Measurements from ENCODE around the gene SORCS2.

DNA sequence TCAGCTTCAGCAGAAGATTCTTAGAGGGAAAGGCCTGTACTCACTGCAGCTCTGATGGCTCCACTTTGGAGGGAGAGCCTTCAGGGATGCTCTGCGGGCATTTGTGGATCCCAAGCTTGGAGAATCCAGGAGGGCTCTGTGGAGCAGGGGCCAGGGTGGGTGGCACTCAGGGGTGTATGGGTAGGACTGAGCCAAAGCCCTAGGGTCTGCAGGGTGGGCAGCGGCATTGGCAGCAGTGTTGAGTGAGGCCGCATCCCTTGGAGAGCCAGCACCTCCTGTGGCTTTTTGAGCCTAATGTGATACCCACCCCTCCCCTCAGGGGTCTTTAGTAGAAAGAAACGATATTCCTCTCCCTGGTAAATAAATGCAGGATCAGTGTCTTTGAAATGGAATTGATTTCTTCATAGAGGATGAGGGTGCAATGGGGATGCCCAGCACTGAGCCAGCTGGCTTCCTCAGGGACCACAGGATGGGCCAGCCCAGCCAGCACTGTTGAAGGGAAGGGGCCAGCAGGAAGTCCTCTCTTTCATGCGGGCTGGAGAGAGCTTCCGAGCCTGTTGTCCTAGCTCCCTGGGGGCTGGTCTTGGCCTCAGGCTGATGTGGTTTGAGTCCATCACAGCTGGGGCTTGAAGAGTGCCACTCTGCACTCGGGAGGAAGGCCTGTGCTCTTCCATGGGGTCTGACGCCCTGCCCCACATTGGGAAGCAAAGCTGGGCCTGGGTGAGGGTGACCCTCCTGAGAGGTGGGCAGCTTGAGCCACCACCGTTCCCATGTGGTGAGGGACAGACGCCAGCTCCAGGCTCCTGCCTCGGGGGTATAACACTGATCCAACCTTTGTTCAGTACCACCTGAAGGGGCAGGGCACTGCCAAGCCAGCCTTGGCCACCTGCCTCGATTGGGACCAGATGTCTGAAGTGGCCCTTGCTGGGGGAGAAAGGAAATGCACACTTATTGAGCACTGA is 192.9 kb downstream of the SORCS2 start:
- TF ChIP-seq, protein P1, sequence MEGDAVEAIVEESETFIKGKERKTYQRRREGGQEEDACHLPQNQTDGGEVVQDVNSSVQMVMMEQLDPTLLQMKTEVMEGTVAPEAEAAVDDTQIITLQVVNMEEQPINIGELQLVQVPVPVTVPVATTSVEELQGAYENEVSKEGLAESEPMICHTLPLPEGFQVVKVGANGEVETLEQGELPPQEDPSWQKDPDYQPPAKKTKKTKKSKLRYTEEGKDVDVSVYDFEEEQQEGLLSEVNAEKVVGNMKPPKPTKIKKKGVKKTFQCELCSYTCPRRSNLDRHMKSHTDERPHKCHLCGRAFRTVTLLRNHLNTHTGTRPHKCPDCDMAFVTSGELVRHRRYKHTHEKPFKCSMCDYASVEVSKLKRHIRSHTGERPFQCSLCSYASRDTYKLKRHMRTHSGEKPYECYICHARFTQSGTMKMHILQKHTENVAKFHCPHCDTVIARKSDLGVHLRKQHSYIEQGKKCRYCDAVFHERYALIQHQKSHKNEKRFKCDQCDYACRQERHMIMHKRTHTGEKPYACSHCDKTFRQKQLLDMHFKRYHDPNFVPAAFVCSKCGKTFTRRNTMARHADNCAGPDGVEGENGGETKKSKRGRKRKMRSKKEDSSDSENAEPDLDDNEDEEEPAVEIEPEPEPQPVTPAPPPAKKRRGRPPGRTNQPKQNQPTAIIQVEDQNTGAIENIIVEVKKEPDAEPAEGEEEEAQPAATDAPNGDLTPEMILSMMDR (IDR thresholded peaks at IDR 0.05) = no peak
- no peak for TF ChIP-seq POLR2A (IDR thresholded peaks at IDR 0.05)
- no peak for TF ChIP-seq POLR2AphosphoS5 (IDR thresholded peaks at IDR 0.05)

All from breast epithelium (tissue), 3 donors.